T-helper 9 cell (primary cell): ENCODE data around the gene PPP1R14B.

Experiments used
- DNase-seq: peaks from one replicate; pipeline ENCODE4 v3.0.0-alpha.2; 2020
- total RNA-seq, 2 donors: gene quantifications; one replicate each; lab custom pipeline; 2026; lab: John Stamatoyannopoulos, UW

The PPP1R14B gene, protein sequence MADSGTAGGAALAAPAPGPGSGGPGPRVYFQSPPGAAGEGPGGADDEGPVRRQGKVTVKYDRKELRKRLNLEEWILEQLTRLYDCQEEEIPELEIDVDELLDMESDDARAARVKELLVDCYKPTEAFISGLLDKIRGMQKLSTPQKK
- 19.5 to 105 reads per million in 2 donors for total RNA-seq

DNA sequence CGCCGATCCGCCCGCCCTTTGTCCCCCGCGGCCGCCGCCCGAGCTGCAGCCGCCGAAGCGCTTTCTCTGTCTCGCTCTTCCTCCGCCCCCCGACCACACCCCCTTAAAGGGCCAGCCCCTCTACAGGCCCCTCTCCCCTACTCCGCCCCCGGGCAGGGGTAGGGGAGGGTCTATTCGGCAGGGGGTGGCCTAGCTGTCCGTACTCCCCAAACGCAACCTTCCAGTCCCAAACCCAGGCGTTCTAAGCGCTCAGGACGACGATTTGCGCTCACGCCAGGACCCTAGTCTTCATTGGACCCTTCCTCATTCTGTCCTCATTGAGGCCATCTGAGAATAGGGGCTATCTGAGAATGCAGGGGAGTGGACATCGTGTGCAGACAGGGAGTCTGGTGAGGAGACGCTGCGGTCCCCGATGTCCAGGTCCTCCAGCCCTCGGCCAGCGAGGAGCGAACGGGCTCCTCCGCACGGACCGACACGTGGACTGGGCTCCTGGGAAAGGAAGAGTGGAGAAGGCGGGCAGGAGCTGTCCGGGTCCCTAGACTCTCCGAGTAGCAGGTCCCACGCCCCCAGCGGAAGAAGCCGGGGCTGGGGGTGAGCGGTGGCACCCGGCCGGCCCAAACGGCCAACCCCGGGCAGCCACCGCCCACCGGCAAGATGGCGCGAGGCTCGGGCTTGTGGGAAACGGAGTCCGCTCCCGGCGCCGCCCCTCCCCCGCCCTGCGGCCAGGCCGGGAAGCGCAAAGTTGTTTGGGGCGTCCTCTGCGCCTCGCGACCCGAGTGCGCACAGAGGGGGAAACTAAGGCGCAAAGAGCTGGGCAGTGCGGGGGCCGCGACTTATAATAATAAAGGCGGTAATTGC is at the start of gene PPP1R14B:
TSS of gene PPP1R14B (minus strand) at position 73 of the 858 bp plus-strand sequence. CDS start 270 bp downstream, outside the sequence.
- peak; percentile 71 for DNase-seq

- DNase-seq = no peak
These were observed 49.5 kb upstream of the PPP1R14B start for GRCh38 chr11:64296236-64296635.

- no peak for DNase-seq
These were observed 49.0 kb upstream of the PPP1R14B start for GRCh38 chr11:64295760-64296159.

DNA sequence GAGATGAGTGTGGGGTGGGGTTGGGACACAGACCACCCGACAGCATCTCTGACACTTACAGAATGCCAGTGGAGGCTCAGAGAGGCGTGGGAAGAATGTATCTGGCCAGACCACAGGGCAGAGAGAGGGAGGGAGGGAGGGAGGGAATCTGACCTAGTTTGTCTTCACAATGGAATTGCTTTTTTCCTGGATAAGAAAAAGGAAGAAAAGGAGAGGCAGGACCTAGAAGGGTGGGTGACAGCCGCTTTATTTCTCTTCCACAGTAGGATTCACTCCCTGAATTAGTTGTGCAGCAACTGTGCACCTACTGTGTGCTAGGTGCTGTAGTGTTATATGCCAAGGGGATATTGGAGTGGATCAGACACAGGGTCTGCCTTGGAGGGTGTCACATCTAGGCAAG is 48.0 kb upstream of the PPP1R14B start:
- no peak for DNase-seq

GRCh38 chr11:64292460-64293254 is 45.9 kb upstream of the PPP1R14B start:
- no peak for DNase-seq

GRCh38 chr11:64291752-64292459 is 45.2 kb upstream of the PPP1R14B start:
- DNase-seq = no peak

DNA sequence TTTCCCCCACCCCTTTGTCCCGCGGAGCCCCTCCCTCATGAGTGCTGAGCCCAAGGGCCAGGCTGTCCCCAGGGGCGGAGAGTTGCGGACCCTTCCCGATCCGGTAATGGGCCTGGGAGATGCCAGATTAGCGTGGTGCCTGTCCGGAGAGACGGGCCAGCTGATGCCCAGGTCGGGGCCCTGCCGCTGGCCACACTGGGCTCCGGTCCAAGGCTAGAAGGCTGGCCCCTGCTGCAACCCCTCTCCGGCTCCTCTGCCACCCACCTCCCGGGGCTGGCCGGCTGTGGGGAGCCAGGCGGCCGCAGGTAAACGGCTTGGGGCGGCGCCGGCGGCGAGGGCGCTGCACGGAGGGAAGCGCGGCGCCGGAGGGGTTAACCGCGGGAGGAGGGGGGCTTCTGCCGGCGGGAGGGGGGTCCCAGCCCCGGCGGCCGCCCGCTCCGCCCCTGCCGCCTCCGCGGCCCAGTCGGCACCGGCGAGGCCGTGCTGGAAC is 44.6 kb upstream of the PPP1R14B start, which contains the start of gene KCNK4:
TSS of gene KCNK4 (plus strand) at position 41 of the 490 bp plus-strand sequence. CDS start 1,717 bp downstream, outside the sequence.
- no peak for DNase-seq

DNA sequence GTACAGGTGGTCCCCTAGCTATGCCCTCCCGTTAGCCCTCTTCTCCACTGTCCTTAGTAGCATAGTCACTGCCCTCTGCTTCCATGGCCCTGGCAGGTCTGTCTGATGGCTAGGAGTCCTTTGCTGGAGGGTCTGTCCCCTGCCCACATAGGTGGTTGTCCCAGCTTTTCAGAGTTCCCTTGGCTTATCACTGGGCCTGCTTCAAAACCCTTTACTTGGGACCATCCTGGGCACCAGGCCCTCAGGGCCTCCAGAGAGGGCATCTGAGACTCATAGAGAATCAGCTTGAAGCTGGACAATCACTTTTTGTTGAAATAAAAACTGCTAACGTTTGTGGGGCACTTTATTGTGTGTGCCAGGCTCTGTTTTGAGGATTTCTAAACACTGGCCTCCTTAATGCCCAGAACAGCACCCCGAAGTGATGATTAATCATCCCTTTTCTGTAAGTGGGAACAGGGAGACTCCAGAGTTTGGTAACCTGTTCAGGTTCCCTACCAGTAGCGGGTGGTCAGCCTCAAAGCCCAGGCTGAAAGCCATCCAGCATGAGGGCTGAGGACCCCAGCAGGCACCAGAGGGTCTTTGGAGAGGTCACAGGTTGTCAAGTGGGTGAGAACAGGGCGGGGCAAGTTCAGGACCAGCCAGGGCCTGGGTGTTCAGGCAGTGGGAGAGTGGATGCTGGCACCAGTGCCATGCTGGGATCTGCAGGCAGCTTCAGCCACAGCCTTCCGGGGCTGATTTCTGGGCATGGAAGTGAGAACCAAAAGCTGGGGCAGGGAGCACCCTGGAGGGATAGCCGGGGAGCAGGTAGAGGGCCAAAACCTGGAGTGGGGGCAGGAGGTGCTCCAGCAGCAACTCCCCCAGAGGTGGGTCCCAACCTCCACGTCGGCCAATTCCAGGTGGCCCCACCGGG is 43.9 kb upstream of the PPP1R14B start:
- DNase-seq = no peak

GRCh38 chr11:64289002-64289564 is 42.3 kb upstream of the PPP1R14B start:
- DNase-seq = no peak

- DNase-seq = no peak
These were observed 41.6 kb upstream of the PPP1R14B start for GRCh38 chr11:64288353-64288750.

DNA sequence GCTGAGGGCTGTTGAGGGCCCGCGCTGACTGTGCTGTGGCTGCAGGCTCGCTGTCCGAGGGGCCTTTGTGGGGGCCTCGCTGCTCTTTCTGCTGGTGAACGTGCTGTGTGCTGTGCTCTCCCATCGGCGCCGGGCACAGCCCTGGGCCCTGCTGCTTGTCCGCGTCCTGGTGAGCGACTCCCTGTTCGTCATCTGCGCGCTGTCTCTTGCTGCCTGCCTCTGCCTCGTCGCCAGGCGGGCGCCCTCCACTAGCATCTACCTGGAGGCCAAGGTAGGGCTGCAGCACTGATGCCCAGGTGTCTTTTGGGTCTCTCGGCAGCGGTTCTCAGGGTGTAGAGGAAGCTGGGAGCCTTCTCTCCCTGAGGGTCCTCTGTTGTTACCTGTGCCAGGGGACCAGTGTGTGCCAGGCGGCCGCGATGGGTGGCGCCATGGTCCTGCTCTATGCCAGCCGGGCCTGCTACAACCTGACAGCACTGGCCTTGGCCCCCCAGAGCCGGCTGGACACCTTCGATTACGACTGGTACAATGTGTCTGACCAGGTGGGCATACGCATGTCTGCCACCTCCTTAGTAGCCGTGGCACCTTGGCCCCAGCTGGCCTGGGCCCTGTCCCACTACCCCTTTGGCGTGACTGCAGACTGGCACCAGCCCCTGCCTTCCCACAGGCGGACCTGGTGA is 41.1 kb upstream of the PPP1R14B start:
- no peak for DNase-seq

DNA sequence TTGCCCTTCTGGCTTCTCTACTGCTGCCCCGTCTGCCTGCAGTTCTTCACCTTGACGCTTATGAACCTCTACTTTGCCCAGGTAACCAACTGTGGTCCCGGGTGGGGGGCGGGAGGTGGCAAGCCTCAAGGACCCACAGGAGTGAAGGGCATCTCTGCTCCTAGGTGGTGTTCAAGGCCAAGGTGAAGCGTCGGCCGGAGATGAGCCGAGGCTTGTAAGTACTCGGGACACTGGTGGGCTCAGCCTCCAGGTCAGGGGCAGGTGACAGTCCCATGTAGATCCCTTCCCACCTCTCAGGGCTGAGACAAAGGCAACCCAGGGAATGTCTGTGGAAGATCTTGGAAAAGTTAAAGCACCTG is 40.0 kb upstream of the PPP1R14B start:
- DNase-seq = no peak

- no peak for DNase-seq
These were observed 39.4 kb upstream of the PPP1R14B start for GRCh38 chr11:64285885-64286800.

- peak; percentile 90 for DNase-seq
These were observed 38.5 kb upstream of the PPP1R14B start, which contains the start of gene GPR137 for GRCh38 chr11:64284962-64285884. Gene GPR137, plus strand, starts transcription at chr11:64285848. Its CDS starts 677 bp downstream, at chr11:64286525.

DNA sequence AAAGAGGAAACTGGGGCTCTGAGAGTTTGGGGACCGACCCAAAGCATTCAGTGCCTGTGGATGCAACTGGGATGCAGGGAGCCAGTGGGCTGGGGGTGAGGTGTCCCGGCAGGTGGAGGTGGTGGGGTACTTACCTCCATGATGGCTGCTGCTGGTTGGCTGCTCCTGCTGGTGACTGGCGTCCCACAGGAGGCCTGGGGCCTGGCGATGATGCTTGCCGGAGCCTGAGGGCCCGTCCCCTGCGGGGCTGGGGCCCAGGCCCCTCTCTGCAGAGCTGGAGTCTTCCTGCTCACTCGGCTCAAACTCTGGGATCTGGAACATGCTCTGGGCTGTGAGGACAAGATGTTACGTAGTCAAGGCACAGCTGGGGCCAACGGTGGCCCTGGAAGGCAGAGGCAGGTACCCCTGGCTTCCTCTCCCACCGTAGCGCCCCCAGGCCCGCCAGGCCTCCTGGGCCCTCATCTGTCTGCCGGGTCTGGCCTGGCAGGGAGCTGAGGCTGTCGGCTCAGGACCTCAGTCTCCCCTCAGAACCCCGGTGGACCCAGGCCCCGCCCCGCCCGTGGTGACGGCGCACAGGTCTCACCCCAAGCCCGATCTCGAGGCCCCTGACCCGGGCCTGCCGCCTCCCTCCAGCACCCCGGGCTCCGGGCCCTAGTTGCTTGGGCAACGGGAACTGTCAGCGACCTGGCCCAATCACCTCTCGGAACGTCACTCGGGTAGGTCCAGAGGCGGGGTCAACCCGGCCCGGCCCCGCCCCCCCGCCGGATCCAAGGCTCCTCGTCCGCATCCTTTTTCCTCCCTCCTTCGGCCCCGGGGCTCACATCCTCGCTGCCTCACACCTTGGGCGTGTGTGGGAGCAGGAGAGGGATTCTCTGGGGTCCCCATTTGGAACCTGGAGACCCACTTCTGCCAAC is 37.6 kb upstream of the PPP1R14B start, which contains the start of gene BAD:
TSS of gene BAD (minus strand) at position 618 of the 914 bp plus-strand sequence. CDS start at position 321, 297 bp downstream.
- peak; percentile 92 for DNase-seq

DNA sequence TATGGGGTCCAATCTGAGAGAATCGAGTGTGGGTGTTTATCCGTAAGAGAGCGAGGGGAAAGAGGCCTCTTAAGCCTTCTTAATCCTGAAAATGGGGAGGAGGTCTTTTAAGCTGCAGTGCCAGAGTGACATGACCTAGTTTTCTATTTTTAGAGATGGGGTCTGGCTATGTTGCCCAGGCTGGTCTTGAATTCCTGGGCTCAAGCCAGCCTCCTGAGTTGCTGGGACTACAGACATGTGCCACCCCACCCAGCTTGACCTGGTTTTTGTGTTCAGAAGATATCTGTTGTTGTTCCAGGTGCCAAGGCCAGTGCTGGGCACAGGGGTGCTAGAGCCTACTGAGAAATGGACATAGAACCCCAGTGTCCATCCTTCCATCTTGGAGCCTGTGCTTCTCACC is 36.3 kb upstream of the PPP1R14B start:
- no peak for DNase-seq
